HG03039 (cell line): Measurements from ENCODE around the gene SMIM11.
A peak's percentile ranks its signal among the peaks of the same experiment; 100 is the strongest.
"Not testable (repeated sequence)": the region's sequence is repeated elsewhere in the genome, so short reads cannot be mapped to it uniquely, and the experiment has no call there.

Experiments used
- ATAC-seq: cut with Tn5 transposase; IDR thresholded peaks from one replicate; pipeline ENCODE4 v1.9.1; 2021; ENCODE audit warnings: mild to moderate bottlenecking, moderate library complexity; ENCODE audit not compliant: unreplicated experiment

The SMIM11 gene

GRCh38 chr21:34354836-34355235 lies 20.5 kb upstream of the SMIM11 start:
- ATAC-seq = no peak

DNA sequence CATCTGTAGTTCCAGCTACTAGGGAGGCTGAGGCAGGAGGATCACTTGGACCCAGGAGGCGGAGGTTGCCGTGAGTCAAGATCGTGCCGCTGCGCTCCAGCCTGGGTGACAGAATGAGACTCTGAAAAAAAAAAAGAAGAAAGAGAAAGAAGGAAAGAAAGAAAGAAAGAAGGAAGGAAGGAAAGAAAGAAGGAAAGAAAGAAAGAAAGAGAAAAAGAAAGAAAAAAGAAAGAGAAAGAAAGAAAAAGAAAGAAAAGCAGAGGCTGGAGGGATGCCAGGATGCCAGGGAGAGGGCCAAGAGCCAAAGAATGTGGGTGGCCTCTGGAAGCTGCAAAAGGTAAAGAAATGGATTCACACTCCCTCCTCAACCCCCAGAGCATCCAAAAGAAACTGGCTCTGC lies 19.7 kb upstream of the SMIM11 start:
- no peak for ATAC-seq

GRCh38 chr21:34357889-34358288 lies 17.4 kb upstream of the SMIM11 start:
- no peak for ATAC-seq

GRCh38 chr21:34358866-34359265 lies 16.4 kb upstream of the SMIM11 start:
- ATAC-seq = no peak

GRCh38 chr21:34360488-34361241 lies 14.6 kb upstream of the SMIM11 start:
- no peak for ATAC-seq

DNA sequence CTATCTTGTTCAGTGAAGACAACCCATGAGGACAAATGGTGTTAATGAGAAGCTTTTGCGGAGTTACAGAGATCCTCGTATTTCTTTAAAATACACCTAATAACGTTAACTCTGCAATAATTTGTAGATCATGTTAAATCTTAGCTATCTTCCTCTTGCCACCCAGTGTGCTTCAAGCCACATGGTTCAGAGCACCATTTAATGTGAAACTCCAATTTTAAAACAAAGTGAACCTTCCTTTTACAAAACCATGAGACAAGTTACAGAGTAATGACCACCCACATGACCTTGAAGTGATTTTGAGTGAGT lies 13.2 kb upstream of the SMIM11 start:
- ATAC-seq = no peak

DNA sequence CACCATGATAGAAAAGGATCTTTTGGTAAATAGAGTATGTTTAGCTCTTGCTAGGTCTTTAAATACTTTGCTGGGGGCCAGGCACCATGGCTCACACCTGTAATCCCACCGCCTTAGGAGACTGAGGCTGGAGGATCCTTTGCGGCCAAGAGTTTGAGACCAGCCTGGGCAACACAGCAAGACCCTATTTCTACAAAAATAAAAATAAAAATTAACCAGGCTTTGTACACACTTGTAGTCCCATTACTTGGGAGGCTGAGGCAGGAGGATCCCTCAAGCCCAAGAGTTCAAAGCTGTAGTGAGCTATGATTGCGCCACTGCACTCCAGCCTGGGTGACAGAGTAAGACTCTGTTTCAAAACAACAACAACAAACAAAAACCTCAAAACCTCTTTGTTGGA lies 12.6 kb upstream of the SMIM11 start:
- no peak for ATAC-seq

DNA sequence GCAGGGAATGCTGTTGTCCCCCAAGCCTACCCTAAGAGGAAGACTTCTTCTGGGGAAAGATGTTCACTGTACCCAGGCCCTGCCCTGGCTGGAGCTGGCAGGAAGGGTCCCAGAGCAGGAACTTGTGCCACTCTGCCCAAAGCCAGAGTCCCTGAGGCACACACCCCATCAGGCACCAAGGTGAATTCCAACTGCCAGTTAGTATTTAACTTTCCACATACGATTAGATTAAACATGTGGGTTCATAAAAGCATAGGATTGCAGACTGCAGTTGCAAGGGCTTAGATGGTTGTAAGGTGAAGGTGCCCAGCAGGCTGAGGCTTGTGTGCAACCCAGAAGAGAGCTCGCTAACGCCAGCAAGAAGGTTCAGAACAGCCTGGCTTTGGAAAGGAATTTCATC lies 11.6 kb upstream of the SMIM11 start, which contains the start of gene KCNE2:
Gene KCNE2 (plus strand): TSS at position 274 of the 400 bp plus-strand sequence. CDS start 6,473 bp downstream, outside the sequence.
- ATAC-seq = no peak

DNA sequence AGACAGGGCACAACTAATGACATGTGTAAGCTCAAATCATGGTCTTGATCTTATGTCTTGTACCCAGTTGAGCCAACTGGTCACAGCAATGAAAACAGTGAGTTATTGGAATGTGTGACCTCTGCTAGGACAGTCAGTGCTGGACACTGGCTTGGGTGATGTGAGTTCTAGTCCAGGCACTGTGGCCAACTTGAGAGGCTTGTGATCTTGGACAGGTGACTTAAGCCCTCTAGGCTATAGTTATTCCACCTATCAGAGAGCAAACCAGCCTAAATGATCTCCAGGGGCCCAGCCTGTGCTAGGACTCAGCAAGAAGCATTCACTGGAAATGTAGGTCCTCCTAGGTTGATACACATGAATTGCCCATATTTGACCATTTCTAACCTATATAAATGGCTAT lies 10.4 kb upstream of the SMIM11 start:
- no peak for ATAC-seq

DNA sequence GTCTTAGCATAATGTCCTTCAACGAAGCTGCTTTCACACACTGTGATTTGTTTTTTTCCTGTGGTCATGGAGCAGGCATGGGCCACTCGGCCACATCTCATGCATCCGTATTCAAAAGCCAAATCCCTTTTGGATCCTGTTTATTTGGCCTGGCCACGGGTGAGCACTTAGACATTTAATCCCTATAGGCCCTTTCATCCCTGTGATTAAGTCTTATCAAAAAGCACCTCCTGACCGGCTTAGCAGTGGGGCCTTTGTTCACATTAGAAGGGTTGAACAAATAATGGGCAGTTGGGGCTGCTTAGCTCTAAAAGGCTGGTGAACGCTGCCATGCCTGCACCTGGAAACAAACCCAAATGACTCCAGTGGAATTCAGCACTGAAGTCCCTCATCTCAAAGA lies 9.5 kb upstream of the SMIM11 start:
- no peak for ATAC-seq

GRCh38 chr21:34367320-34367935 lies 7.9 kb upstream of the SMIM11 start:
- ATAC-seq = no peak

- no peak for ATAC-seq
These were observed 5.6 kb upstream of the SMIM11 start for GRCh38 chr21:34369741-34370140.

- ATAC-seq = no peak
These were observed 3.0 kb upstream of the SMIM11 start for GRCh38 chr21:34372321-34372720.

GRCh38 chr21:34374462-34374861 lies 845 bp upstream of the SMIM11 start:
- not testable (repeated sequence) for ATAC-seq

GRCh38 chr21:34375619-34375972 lies 289 bp downstream of the SMIM11 start:
- peak; percentile 50 for ATAC-seq

DNA sequence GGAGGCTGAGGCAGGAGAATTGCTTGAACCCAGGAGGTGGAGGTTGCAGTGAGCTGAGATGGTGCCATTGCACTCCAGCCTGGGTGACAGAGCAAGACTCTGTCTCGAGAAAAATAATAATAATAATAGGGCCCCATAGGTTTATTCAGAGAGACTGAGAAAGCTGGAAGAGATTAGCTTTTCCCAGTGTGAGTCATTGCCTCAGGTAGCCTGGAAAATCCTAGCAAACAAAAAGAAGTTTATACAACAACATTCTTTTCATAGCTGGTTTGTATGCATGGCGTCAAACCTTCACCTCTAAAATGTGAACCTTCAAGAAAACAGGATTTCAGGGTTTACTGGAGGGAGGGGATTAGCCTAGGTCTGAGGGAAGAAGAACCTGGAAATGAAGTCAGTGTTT lies 7.8 kb downstream of the SMIM11 start:
- not testable (repeated sequence) for ATAC-seq

DNA sequence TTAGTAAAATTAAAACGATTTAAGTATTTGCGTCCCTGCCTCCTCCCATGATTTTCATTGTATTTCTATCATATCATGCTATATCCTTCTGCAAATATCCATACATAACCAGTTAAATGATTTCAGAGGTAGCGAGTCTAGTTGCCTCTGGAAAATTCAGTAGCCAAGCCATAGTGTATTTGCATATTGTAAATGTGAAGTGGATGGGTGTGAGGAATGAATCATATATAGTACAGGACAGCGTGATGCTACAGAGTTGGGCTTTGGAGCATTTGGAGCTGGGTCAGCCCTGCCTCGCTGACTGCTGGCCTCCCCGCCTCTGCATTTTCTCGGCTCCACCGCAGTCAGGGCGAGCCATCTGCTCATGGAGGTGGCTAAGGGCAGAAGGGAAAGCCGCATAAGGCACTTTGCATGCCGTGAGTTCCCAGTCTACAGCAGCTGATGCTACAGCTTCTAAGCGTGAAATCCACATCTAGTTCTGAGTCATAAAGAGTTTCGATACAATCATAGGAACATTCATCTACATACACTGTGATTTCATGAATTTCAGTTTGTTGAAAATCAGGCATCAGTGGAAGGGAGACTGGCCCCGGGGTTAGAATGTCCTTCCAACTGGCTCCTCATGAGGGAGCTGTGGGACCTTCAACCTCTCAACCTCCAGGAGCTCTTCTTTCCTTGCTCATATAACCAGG lies 8.6 kb downstream of the SMIM11 start:
- ATAC-seq = peak; percentile 72

GRCh38 chr21:34400522-34400921 lies 25.2 kb downstream of the SMIM11 start:
- not testable (repeated sequence) for ATAC-seq

DNA sequence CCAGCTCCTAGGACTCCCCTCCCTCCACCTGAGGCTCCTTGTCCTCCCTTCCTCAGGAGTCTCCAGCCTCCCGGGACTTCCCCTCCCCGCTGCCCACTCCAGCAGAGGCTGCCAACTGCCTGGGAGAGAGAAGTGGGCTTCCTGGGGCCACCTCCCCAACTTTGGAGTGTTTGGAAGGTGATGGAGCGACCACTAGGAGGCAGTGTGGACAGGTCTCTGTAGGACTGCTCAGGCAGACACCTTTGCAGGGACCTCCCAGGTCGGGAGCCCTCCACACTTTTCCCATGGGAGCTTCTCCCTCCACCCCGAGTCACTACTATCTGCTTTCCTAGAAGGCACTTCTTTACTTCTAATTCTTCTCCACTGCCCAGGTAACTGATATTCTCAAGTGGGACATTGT lies 29.4 kb downstream of the SMIM11 start:
- ATAC-seq = not testable (repeated sequence)

- ATAC-seq = not testable (repeated sequence)
These were observed 30.4 kb downstream of the SMIM11 start for GRCh38 chr21:34405686-34406085.

DNA sequence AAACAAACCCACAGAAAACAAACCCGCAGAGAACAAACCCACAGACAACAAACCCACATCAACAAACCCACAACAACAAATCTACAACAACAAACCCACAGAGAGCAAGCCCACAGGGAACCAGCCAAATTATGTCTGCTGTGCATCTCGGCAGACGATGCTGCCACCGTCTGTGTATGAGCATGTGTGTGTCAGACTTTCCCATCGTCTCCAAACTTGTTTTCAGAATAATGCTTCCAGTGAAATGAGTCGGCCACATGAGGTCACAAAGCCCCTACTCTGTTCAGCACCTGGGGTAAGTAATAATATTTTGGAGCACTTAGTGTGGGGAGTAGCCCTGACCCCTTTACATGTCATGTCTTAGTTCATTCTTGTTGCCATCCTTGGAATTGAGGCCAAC lies 30.8 kb downstream of the SMIM11 start:
- not testable (repeated sequence) for ATAC-seq

- ATAC-seq = not testable (repeated sequence)
These were observed 31.4 kb downstream of the SMIM11 start for GRCh38 chr21:34406676-34407075.
